Measurements from ENCODE around the gene INTS7.
A peak's percentile ranks its signal among the peaks of the same experiment; 100 is the strongest.
"Not testable (repeated sequence)": the region's sequence is repeated elsewhere in the genome, so short reads cannot be mapped to it uniquely, and the experiment has no call there.

INTS7 gene

GRCh38 chr1:211939876-211940468, 95.4 kb downstream of the INTS7 start:
- no peak for DNase-seq
- intact Hi-C loops (cut with DNase I): no loop called here

DNA sequence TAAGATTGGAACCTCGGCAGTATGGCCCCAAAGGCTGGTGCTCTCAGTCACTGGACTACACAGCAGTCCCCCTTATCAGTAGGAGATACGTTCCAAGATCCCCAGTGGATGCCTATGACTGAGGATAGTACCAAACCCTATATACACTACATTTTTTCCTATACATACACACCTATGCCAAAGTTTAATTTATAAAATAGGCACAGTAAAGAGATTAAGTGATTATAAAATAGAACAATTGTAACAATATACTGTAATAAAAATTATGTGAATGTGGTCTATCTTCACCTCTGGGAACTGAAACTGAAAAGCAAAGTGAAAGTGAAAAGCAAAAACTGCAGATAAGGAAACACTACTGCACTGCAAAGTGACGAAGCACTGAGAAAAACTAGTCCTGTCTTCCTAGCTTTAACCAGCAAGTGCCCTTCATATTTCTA, 96.8 kb downstream of the INTS7 start:
- DNase-seq: no peak
- intact Hi-C loops (cut with DNase I): no loop called here

DNA sequence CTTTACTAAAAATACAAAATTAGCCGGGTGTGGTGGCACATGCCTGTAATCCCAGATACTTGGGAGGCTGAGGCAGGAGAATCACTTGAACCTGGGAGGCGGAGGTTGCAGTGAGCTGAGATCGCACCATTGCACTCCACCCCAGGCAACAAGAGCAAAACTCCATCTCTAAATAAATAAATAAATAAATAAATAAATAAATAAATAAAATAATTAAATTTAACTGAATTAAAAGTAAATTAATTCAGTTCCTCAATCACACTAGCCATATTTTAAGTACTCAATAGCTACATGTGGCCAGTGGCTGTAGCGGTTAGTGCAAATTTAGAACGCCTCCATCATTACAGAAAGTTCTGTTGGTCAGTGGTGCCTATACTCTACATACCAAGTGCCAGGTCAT, 97.9 kb downstream of the INTS7 start:
- intact Hi-C loops (cut with DNase I); DNase-seq: not testable (repeated sequence)

GRCh38 chr1:211935448-211935970, 99.8 kb downstream of the INTS7 start:
- no peak for DNase-seq
- intact Hi-C loops (cut with DNase I): no loop called here

DNA sequence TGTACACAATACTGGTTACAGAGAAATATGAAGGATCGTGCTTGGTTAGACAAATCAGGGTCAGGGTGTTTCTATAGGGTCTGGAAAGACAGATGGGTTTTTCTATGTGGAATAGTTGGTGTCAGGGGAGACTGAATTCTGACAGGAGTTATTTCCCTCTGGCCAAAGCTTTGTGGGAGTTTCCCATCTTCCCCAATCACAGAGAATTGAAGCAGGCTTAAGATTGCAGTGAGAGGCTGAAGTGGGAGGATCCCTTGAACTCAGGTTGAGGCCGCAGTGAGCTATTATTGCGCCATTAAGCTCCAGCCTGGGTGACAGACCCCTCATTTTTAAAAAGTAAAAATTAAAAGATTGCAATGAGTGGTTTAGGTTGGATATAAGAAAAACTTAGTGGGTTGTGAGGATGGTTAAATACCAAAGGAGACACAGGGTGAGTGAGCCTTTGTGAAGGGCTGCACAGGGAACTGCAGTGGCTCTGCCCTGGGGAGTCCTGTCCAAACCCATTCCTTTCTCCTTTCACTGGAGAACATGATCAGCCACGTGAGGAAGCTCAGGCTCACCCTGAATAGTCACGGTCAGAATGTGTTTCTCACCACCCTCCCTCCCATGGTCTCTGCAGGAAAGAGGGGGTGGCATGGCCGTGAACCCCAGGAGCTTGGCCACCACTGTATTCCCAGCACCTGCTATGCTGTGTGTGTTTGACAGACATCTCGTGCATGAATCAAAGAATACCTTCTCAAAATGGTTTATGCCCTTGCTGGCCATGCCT, 101.2 kb downstream of the INTS7 start:
- no peak for DNase-seq
- intact Hi-C loops (cut with DNase I): no loop called here

GRCh38 chr1:211932933-211933254, 102.5 kb downstream of the INTS7 start:
- no peak for DNase-seq
- intact Hi-C loops (cut with DNase I): no loop called here

DNA sequence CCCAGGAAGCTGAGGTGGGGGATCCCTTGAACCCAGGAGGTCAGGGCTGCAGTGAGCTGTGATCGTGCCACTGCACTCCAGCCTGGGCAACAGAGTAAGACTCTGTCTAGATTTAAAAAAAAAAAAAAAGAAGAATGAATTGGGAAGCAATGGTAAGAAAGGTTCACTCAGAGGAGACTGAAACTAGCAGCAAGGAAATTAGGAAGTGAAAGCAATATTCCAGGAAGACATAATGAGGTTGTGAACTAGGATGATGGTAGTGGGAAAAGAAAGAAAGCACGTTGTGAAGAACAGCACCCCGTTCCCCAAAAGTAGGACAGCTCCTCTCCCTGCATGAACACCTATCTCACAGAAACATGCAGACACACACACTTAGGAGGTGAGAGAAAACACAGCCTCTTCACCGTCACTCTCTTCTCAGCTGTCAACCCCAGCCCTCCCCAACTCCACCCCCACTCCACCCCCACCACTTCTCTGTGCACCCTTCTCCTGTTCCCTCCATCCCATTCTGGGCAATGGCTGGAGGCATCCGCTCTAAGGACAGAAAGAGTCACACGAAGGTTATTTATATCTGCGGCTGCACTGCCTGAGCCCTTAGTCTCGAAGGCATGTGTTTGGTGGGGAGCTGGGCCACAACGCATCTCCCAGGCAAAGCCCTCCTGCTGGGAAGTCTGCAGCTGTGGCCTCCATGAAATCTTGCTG, 103.0 kb downstream of the INTS7 start:
- no peak for DNase-seq
- intact Hi-C loops (cut with DNase I): no loop called here

DNA sequence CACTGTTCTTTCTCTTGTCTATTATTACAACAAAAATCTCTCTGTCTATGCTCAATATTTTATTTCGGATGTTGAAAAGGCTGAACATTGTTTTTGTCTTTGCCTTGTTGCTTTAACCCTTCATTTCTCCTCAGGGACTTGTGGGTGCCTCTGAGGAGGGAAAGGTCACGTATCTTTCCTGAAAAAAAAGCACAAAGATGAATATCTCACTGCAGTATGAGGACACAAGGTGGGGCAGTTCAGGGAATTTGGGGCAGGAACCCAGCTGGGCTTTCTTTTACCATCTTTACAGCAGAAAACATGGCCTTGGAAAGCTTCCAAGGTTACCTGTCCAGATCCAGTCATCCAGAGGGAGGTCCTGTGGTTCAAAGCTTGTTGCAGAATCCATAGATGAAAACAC, 105.7 kb downstream of the INTS7 start:
- no peak for DNase-seq
- intact Hi-C loops (cut with DNase I): no loop called here

DNA sequence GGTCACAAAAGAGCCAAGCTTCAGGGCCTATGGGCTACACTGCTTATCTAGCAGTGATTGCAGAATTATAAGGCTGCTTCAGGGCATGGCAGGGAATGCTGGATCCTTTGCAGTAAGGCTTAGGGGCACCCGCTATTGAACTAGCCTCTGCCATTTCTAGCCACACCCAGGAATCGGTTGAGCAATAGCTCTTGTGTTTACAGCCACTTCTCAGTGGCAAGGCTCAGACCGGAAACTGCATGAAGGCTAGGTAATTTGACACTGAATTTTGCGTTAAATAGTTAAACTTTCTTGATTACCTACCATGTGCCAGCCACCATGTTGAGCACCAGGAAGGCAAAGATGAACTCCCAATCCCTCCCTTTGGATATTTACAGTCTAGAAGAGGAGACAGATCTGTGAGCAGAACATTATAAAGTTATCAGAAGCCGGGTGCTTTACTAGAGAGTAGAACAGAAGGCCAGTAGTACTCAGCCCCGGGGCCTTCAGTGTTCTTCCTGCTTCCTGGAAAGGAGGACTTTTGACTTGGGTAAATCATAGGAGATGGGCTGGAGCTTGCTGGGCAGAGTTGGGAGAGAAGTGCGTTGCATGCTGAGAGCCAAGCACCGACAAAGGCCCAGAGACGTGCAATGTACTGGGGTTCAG, 106.2 kb downstream of the INTS7 start:
- intact Hi-C loops (cut with DNase I): no loop called here
- no peak for DNase-seq

DNA sequence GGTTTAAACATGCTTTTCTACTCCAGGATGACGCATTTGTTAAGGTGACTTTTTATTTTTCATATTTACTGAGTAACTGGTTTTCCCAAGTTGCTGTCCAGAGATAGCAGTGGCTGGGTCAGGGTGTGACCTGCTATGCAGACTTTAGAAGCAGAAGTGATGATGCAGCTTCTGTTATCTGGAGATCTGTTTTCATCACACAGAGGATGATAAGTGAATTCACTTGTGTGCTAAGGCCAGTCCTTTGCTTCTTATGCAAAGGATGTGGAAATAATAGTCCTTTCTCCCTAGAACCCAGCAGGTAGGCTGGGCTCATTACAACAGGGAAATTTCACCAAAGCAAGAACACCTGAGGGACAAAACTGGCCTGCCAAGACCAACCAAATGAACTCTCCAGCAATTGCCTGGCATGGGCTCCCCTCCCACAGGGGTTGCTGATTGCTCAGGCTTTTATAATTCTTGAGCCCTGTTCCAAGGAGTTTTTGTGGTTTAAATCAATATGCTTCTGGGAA, 107.0 kb downstream of the INTS7 start:
- no peak for DNase-seq
- intact Hi-C loops (cut with DNase I): no loop called here

- intact Hi-C loops (cut with DNase I): no loop called here
- peak in 1 of 10 donors; percentile 77 for DNase-seq
These were observed 110.3 kb downstream of the INTS7 start for GRCh38 chr1:211925016-211925415.

DNA sequence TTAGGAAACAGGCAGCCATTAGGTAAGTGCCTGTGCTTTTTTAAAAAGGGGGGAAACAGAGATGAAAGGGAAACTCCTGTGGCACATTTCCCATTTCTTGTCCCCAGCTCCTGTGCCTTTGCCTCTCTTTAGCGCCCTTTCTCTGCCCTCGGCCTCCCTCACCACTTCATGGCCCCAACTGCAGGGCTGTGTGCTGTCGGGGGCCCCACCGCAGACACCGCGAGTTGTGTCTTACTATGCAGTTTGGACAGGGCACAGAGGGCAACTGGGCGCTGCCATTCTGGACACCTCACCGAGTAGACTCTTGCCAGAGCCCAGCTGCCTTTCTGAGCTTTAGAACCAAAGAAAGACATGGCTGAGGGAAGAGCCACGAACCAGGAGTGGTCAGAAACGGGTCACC, 111.1 kb downstream of the INTS7 start:
- no peak for DNase-seq
- intact Hi-C loops (cut with DNase I): no loop called here

- DNase-seq: no peak
- intact Hi-C loops (cut with DNase I): no loop called here
These were observed 112.3 kb downstream of the INTS7 start for GRCh38 chr1:211923095-211923494.

DNA sequence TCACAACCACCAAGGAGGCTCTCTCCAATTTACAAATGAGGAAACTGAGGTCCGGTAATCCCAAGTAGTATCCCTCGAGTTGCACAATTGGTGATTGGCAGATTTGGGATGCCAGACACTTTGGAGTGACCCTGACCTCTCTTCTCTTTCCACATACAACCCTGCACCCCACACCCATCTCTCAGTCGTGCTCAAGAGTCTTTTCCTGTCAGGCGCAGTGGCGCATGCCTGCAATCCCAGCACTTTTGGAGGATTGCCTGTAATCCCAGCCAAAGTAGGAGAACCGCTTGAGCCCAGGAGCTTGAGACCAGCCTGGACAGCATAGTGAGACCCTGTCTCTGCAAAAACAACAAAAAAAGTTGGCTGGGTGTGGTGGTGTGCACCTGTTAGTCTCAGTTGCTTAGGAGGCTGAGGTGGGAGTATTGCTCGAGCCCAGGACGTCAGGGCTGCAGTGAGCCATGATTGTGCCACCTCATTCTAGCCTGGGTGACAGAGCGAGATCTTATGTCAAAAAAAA, 113.7 kb downstream of the INTS7 start:
- no peak for DNase-seq
- intact Hi-C loops (cut with DNase I): no loop called here

- intact Hi-C loops (cut with DNase I): no loop called here
These were observed 114.6 kb downstream of the INTS7 start for GRCh38 chr1:211920602-211921226.

GRCh38 chr1:211920141-211920572, 115.2 kb downstream of the INTS7 start:
- no peak for DNase-seq
- intact Hi-C loops (cut with DNase I): no loop called here

More at GRCh38 chr1:211920602-211921226, 114.6 kb downstream of the INTS7 start:
- no peak for DNase-seq

DNA sequence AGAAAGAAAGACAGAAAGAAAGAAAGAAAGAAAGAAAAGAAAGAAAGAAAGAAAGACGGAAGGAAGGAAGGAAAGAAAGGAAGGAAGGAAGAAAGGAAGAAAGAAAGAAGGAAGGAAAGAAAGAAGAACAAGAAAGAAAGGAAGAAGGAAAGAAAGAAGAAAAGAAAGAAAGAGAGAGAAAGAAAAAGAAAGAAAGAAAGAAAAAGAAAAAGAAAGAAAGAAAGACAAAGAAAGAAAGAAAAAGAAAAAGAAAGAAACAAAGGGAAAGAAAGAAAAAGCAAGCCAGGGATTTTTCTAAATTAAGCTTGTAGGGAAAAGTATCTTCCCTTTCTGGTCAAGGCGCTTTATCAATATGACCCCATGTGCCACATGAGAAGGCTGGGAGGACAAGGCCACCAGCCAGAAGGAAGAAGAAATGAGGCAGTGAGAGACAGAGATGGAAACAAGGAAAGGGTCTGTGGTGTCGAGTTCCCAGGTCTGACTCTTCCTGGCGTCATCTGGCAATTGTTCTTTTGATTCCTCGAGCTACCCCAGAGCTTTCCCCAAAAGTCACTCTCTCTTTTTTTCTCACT, 116.4 kb downstream of the INTS7 start:
- DNase-seq: no peak
- intact Hi-C loops (cut with DNase I): no loop called here

DNA sequence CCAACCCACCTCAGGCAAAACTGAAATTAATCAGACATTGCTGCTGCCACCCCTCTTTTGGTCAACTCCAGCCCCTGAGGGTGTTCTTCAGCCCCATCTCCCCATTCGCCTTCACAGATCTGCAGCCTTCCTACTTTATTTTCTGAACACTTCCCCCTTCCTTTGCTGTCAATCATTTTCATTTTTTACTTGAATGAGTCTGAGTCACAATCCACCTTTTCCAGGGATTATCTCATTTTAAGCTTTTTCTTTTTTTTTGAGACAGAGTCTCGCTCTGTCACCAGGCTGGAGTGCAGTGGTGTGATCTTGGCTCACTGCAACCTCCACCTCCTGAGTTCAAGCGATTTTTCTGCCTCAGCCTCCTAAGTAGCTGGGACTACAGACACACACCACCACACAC, 118.9 kb downstream of the INTS7 start:
- intact Hi-C loops (cut with DNase I); DNase-seq: not testable (repeated sequence)

DNA sequence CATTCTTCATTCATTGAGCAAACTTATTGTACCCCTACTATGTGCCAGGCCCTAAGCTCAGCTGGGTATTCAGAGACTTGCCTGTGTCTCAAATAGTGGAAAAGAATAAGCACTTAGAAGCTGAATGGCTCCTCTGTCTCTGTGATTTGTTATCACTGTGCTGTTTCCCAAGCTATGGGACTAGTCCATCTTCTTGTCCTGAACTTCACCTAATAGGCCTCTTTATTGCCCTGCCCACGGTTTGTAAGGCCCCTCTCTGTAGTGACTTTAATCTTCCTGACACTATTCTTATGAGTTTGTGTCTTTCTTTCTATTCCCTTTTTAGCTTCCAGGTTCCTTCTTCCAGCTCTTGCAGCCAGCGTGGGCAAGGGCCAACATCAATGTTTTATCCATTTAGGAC, 119.4 kb downstream of the INTS7 start:
- intact Hi-C loops (cut with DNase I): no loop called here
- DNase-seq: no peak
